HCT116 (cell line): ENCODE measurements around the gene SGMS2. TPM values are rescaled to one million over a fixed set of nuclear protein-coding genes. Genes with fewer than 3 reads are reported as not detected.

Experiments
- ATAC-seq: fragments of 200-7000 bp; cut with Tn5 transposase; 2 replicates; pipeline ENCODE4 v1.9.1; 2020; ENCODE audit warnings: mild to moderate bottlenecking, moderate library complexity
- BruUV-seq: library from RNA; stranded (reverse); fragments of 400-500 nt; replicated peaks from 2 replicates; lab custom pipeline; 2021; lab: Mats Ljungman, UMichigan
- CTCF ChIA-PET: fragments of 300-600 bp; sonication (Branson Sonifier 250); formaldehyde crosslinking; loops from one replicate; lab custom pipeline; 2021; ENCODE audit warnings: antibody characterized with exemption; lab: Charles Lee
- POLR2A ChIA-PET: fragments of 300-600, 350-600 bp; sonication (Branson Sonifier 250); formaldehyde crosslinking; loops from one replicate; lab custom pipeline; 2021; ENCODE audit warnings: antibody characterized with exemption; lab: Charles Lee
- RAD21 ChIA-PET, 2 experiments: fragments of 300-600 bp; sonication (Branson Sonifier 250); formaldehyde crosslinking; loops; one replicate each; lab custom pipeline; 2023; ENCODE audit warnings: low total read pairs in 2 of 2; ENCODE audit not compliant: uncharacterized antibody in 2 of 2, unreplicated experiment in 2 of 2, low non-redundant PET in 1 of 2; lab: Charles Lee
- DNase-seq: peaks from one replicate; pipeline ENCODE4 v3.0.0-alpha.2; 2010; ENCODE audit warnings: low read depth, low spot score
- H2AFZ ChIP-seq: fragments of 200-600 bp; shearing (Covaris generic), sonication (generic); 2 replicates; pipeline ENCODE4 v1.6.1; 2017; ENCODE audit warnings: low read depth, mixed run types, mixed read lengths, antibody characterized with exemption, low read length; ENCODE audit not compliant: poor library complexity, severe bottlenecking
- H3K27ac ChIP-seq: 2 replicates; pipeline ENCODE4 v1.5.1; 2012; ENCODE audit warnings: low read depth, low read length
- H3K27me3 ChIP-seq: fragments of 200-600 bp; sonication (generic); 2 replicates; pipeline ENCODE4 v1.6.1; 2016; ENCODE audit warnings: mixed run types, low read length, mixed read lengths; ENCODE audit not compliant: insufficient read depth
- H3K36me3 ChIP-seq, 2 experiments: fragments of 200-500 bp in 1 of 2; fragments of 200-600 bp in 1 of 2; sonication (Bioruptor generic) in 1 of 2; sonication (generic) in 1 of 2; 2 replicates each; pipeline versions ENCODE4 v1.5.1 to v1.6.1; 2014 to 2016; ENCODE audit warnings: low read length in 2 of 2, inconsistent platforms in 1 of 2, mixed read lengths in 1 of 2, mixed run types in 1 of 2; ENCODE audit not compliant: insufficient read depth in 2 of 2, control insufficient read depth in 1 of 2
- H3K4me1 ChIP-seq, 2 experiments: fragments of 200-600 bp in 1 of 2; sonication (generic) in 1 of 2; 2 replicates each; pipeline versions ENCODE4 v1.5.1 to v1.6.1; 2012 to 2017; ENCODE audit warnings: low read length in 2 of 2, inconsistent platforms in 1 of 2, mild to moderate bottlenecking in 1 of 2, mixed read lengths in 1 of 2, mixed run types in 1 of 2, moderate library complexity in 1 of 2; ENCODE audit not compliant: insufficient read depth in 2 of 2, control insufficient read depth in 1 of 2
- H3K4me2 ChIP-seq: fragments of 200-600 bp; sonication (generic); 2 replicates; pipeline ENCODE4 v1.6.1; 2017; ENCODE audit warnings: mixed run types, low read length, mixed read lengths
- H3K4me3 ChIP-seq, 2 experiments: fragments of 200-600 bp in 1 of 2; sonication (generic) in 1 of 2; replicated peaks in 1 of 2; 2 replicates each; pipeline ENCODE4 v1.5.1; 2011 to 2016; ENCODE audit warnings: low read length in 2 of 2, control low read depth in 1 of 2, low read depth in 1 of 2, mild to moderate bottlenecking in 1 of 2, mixed read lengths in 1 of 2, mixed run types in 1 of 2
- H3K79me2 ChIP-seq: fragments of 200-600 bp; sonication (generic); 2 replicates; pipeline ENCODE4 v1.6.1; 2017; ENCODE audit warnings: mild to moderate bottlenecking, mixed run types, low read length, moderate library complexity, mixed read lengths; ENCODE audit not compliant: insufficient read depth
- H3K9ac ChIP-seq: fragments of 200-600 bp; sonication (generic); 2 replicates; pipeline ENCODE4 v1.6.1; 2016; ENCODE audit warnings: low read length, mixed read lengths
- H3K9me2 ChIP-seq: fragments of 200-600 bp; sonication (generic), shearing (Covaris generic); 2 replicates; pipeline ENCODE4 v1.6.1; 2017; ENCODE audit warnings: mixed run types, mild to moderate bottlenecking, moderate library complexity; ENCODE audit not compliant: insufficient read depth
- H3K9me3 ChIP-seq, 2 experiments: fragments of 200-500 bp in 1 of 2; fragments of 200-600 bp in 1 of 2; sonication (Bioruptor generic) in 1 of 2; sonication (generic) in 1 of 2; 2 replicates each; pipeline ENCODE4 v1.6.1; 2014 to 2017; ENCODE audit warnings: low read length in 2 of 2, mixed read lengths in 2 of 2, inconsistent platforms in 1 of 2, low read depth in 1 of 2, mild to moderate bottlenecking in 1 of 2, mixed run types in 1 of 2, moderate library complexity in 1 of 2; ENCODE audit not compliant: control insufficient read depth in 1 of 2, insufficient read depth in 1 of 2
- H4K20me1 ChIP-seq: fragments of 200-600 bp; sonication (generic), shearing (Covaris generic); 2 replicates; pipeline ENCODE4 v1.6.1; 2017; ENCODE audit warnings: mixed run types, mild to moderate bottlenecking, moderate library complexity; ENCODE audit not compliant: insufficient read depth
- CEBPB ChIP-seq: IDR thresholded peaks from 2 replicates; pipeline ENCODE4 v1.6.1; 2012; ENCODE audit warnings: low read depth
- ELF1 ChIP-seq: IDR thresholded peaks from 2 replicates; pipeline ENCODE4 v1.6.1; 2012; ENCODE audit warnings: low read depth, borderline replicate concordance
- EZH2 ChIP-seq: fragments of 200-600 bp; sonication (generic); IDR thresholded peaks from 2 replicates; pipeline ENCODE4 v1.6.1; 2017; ENCODE audit warnings: antibody characterized with exemption, mixed run types
- FOSL1 ChIP-seq: IDR thresholded peaks from 2 replicates; pipeline ENCODE4 v1.6.1; 2012; ENCODE audit warnings: low read depth
- JUND ChIP-seq: IDR thresholded peaks from 2 replicates; pipeline ENCODE4 v1.6.1; 2012
- POLR2A ChIP-seq: IDR thresholded peaks from 2 replicates; pipeline ENCODE4 v1.7.0; 2011; ENCODE audit warnings: borderline replicate concordance; ENCODE audit not compliant: insufficient read depth, insufficient read length; ENCODE audit errors: extremely low read depth
- POLR2AphosphoS5 ChIP-seq: IDR thresholded peaks from 2 replicates; pipeline ENCODE4 v1.6.1; 2011; ENCODE audit warnings: mild to moderate bottlenecking, low read depth, low read length, moderate library complexity
- RAD21 ChIP-seq: IDR thresholded peaks from 2 replicates; pipeline ENCODE4 v1.6.1; 2012; ENCODE audit warnings: low read depth, mild to moderate bottlenecking
- SP1 ChIP-seq: IDR thresholded peaks from 2 replicates; pipeline ENCODE4 v1.6.1; 2012; ENCODE audit warnings: low read depth
- SRF ChIP-seq: IDR thresholded peaks from 2 replicates; pipeline ENCODE4 v1.6.1; 2012; ENCODE audit warnings: low read depth
- TCF7L2 ChIP-seq: IDR thresholded peaks from 2 replicates; pipeline ENCODE4 v1.7.0; 2011; ENCODE audit warnings: borderline replicate concordance, inconsistent platforms; ENCODE audit not compliant: insufficient read depth, insufficient read length; ENCODE audit errors: extremely low read depth
- ZFX ChIP-seq: fragments of 450-650 bp; IDR thresholded peaks from 2 replicates; pipeline ENCODE4 v1.6.1; 2017
- ZNF274 ChIP-seq: fragments of 200-500 bp; sonication (Bioruptor generic); IDR thresholded peaks from 2 replicates; pipeline ENCODE4 v1.6.1; 2014; ENCODE audit warnings: mild to moderate bottlenecking, low read depth, low read length, inconsistent platforms
- intact Hi-C: fragments of 100-400 bp; cut with micrococcal nuclease; formaldehyde crosslinking; loops from 2 replicates; pipeline ENCODE4 v1.10.0; 2022
- total RNA-seq: library from RNA; stranded (reverse); gene quantifications from one replicate; pipeline ENCODE4 v1.2.1, GENCODE V29; 2021; ENCODE audit not compliant: unreplicated experiment
- TF ChIP-seq, protein P1 (sequence below): IDR thresholded peaks from 2 replicates; pipeline ENCODE4 v1.6.1; 2011; ENCODE audit warnings: mild to moderate bottlenecking, low read length, moderate library complexity; ENCODE audit not compliant: insufficient replicate concordance; ENCODE audit errors: extremely low read depth
- TF ChIP-seq, protein P2 (sequence below), 3 experiments: fragments of 200-600 bp in 1 of 3; sonication (generic) in 1 of 3; IDR thresholded peaks in 2 of 3; conservative IDR thresholded peaks in 1 of 3; 2 replicates each; pipeline ENCODE4 v1.5.1; 2012 to 2017; ENCODE audit warnings: low read depth in 2 of 3, low read length in 2 of 3, antibody characterized with exemption in 1 of 3, borderline replicate concordance in 1 of 3, control low read depth in 1 of 3, mild to moderate bottlenecking in 1 of 3, mixed read lengths in 1 of 3, mixed run types in 1 of 3, moderate library complexity in 1 of 3; ENCODE audit not compliant: insufficient read depth in 1 of 3
- TF ChIP-seq, protein P3 (sequence below): IDR thresholded peaks from 2 replicates; pipeline ENCODE4 v1.6.1; 2012; ENCODE audit warnings: low read depth

SGMS2 gene
- total RNA-seq, 1 experiment from 2014 or later = 36.6 TPM

DNA sequence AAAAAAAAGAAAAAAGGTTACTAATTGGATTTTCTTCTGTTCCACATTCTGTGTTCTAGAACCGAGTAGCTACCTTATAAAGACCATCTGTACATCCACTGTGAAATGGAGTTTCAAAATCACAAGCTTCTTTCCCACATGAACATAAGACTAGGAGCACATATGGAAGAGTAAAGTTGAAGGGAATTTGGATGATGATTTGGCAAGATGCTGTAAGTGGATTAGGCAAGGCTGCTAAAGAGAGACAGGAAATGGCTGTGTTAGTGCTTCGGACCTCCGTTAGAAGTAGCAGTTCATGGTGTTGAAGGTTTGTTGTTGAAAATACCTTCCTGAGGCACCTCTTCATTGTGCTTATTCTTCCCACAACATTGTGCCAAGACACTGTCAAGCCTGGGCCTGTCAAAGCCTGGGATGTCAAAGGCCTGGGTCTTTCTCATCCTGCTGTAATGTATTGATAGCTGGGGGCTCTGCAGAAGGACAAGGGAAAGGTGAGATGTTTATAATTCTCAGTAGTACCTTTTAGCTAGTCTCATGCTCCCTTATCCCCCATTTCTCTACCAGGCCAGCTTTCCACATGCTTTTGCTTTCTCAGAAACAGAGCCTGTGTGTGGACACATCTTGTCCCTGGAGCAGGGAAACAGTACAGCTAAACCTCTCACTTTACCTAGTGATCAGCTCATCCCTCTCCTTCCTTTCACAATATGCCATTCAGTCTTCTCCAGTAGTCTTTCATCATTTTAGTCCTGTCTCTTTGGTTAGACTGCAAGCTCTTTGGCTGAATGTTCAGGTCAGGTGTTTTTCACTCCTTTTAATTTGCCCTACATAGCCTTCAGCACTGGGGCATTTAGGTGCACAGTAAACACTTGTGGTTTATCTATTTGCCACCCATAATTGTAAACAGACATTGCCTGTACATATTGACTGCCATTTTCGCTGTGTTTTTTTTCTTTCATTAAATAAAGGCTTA is 68.7 kb downstream of the SGMS2 start:
- Histone ChIP-seq H3K9ac (no peak overlapping the region), H3K27ac (no peak overlapping the region), H3K4me1 (peaks cover 18 to 31% of the 10 kb centered on the region in 2 experiments), H3K36me3 (no peaks in the 10 kb centered on the region; a peak in 1 of 4 replicates), H3K9me2 (no peaks in the 10 kb centered on the region), H3K4me2 (no peak overlapping the region), H2AFZ (no peak overlapping the region), H3K79me2 (peaks cover 11% of the 10 kb centered on the region; the same call in 1 of the 2 replicates), H3K4me3 (no peak overlapping the region), H3K9me3 (peaks cover 3 to 4% of the 10 kb centered on the region in 2 experiments; a peak in 1 of 4 replicates), H3K27me3 (no peaks in the 10 kb centered on the region), H4K20me1 (no peaks in the 10 kb centered on the region)
- intact Hi-C loops = no loop called here
- ATAC-seq (no peak), DNase-seq (no peak)
- CTCF ChIA-PET = interaction anchor here (1.4 kb wide), 1 partner anchor 9 kb away, joined by 3 read pairs; no protein-coding TSS in a partner anchor
- POLR2A ChIA-PET = no interaction called here
- RAD21 ChIA-PET = no interaction called here
- no TSS peak for BruUV-seq
- TF ChIP-seq CEBPB (no peak), RAD21 (no peak), ZNF274 (no peak), ELF1 (no peak), EZH2 (no peak), SRF (no peak), JUND (no peak), FOSL1 (no peak), ZFX (no peak), SP1 (no peak), TCF7L2 (no peak), POLR2AphosphoS5 (no peak), POLR2A (no peak)
- TF ChIP-seq, protein P1, sequence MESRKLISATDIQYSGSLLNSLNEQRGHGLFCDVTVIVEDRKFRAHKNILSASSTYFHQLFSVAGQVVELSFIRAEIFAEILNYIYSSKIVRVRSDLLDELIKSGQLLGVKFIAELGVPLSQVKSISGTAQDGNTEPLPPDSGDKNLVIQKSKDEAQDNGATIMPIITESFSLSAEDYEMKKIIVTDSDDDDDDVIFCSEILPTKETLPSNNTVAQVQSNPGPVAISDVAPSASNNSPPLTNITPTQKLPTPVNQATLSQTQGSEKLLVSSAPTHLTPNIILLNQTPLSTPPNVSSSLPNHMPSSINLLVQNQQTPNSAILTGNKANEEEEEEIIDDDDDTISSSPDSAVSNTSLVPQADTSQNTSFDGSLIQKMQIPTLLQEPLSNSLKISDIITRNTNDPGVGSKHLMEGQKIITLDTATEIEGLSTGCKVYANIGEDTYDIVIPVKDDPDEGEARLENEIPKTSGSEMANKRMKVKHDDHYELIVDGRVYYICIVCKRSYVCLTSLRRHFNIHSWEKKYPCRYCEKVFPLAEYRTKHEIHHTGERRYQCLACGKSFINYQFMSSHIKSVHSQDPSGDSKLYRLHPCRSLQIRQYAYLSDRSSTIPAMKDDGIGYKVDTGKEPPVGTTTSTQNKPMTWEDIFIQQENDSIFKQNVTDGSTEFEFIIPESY = no peak
- TF ChIP-seq, protein P2, sequence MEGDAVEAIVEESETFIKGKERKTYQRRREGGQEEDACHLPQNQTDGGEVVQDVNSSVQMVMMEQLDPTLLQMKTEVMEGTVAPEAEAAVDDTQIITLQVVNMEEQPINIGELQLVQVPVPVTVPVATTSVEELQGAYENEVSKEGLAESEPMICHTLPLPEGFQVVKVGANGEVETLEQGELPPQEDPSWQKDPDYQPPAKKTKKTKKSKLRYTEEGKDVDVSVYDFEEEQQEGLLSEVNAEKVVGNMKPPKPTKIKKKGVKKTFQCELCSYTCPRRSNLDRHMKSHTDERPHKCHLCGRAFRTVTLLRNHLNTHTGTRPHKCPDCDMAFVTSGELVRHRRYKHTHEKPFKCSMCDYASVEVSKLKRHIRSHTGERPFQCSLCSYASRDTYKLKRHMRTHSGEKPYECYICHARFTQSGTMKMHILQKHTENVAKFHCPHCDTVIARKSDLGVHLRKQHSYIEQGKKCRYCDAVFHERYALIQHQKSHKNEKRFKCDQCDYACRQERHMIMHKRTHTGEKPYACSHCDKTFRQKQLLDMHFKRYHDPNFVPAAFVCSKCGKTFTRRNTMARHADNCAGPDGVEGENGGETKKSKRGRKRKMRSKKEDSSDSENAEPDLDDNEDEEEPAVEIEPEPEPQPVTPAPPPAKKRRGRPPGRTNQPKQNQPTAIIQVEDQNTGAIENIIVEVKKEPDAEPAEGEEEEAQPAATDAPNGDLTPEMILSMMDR (IDR thresholded peaks at IDR 0.05 in 2 of 3, conservative IDR thresholded peaks at IDR 0.05 in 1 of 3; ENCODE audit: borderline replicate concordance in 1 of 3, insufficient read depth in 1 of 3, low read depth in 2 of 3, low read length in 2 of 3) = no peak
- TF ChIP-seq, protein P3, sequence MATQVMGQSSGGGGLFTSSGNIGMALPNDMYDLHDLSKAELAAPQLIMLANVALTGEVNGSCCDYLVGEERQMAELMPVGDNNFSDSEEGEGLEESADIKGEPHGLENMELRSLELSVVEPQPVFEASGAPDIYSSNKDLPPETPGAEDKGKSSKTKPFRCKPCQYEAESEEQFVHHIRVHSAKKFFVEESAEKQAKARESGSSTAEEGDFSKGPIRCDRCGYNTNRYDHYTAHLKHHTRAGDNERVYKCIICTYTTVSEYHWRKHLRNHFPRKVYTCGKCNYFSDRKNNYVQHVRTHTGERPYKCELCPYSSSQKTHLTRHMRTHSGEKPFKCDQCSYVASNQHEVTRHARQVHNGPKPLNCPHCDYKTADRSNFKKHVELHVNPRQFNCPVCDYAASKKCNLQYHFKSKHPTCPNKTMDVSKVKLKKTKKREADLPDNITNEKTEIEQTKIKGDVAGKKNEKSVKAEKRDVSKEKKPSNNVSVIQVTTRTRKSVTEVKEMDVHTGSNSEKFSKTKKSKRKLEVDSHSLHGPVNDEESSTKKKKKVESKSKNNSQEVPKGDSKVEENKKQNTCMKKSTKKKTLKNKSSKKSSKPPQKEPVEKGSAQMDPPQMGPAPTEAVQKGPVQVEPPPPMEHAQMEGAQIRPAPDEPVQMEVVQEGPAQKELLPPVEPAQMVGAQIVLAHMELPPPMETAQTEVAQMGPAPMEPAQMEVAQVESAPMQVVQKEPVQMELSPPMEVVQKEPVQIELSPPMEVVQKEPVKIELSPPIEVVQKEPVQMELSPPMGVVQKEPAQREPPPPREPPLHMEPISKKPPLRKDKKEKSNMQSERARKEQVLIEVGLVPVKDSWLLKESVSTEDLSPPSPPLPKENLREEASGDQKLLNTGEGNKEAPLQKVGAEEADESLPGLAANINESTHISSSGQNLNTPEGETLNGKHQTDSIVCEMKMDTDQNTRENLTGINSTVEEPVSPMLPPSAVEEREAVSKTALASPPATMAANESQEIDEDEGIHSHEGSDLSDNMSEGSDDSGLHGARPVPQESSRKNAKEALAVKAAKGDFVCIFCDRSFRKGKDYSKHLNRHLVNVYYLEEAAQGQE = no peak
